Activated CD8-positive, alpha-beta T cell treated with anti-CD3 and anti-CD28 coated beads, Interleukin-2, amount 10 ng/mL, durations not matched to agents 7 days and 5 days (primary cell): ENCODE measurements around the gene PI4KA. TPM values are rescaled to one million over a fixed set of nuclear protein-coding genes. Genes with fewer than 3 reads are reported as not detected.
A peak's percentile ranks its signal among the peaks of the same experiment; 100 is the strongest.

Experiments used
- ATAC-seq: fragments of 150-1000 bp; cut with Tn5 transposase; one replicate; pipeline ENCODE4 v1.10.0; 2021; ENCODE audit warnings: moderate library complexity
- CTCF ChIA-PET: fragments of 350-600 bp; sonication (Branson Sonifier 250); formaldehyde crosslinking; loops from one replicate; lab custom pipeline; 2021; ENCODE audit warnings: antibody characterized with exemption; lab: Charles Lee
- POLR2A ChIA-PET: fragments of 350-600 bp; sonication (Branson Sonifier 250); formaldehyde crosslinking; loops from one replicate; lab custom pipeline; 2021; ENCODE audit warnings: antibody characterized with exemption; lab: Charles Lee
- DNase-seq: peaks from one replicate; pipeline ENCODE4 v3.0.0-alpha.2; 2020
- H3K27ac Mint-ChIP-seq: one replicate; pipeline ENCODE4 v1.8.0; 2021; ENCODE audit warnings: mild to moderate bottlenecking, mixed read lengths
- H3K27me3 Mint-ChIP-seq: one replicate; pipeline ENCODE4 v1.8.0; 2021; ENCODE audit warnings: low read depth, mixed read lengths
- H3K36me3 Mint-ChIP-seq: one replicate; pipeline ENCODE4 v1.8.0; 2021; ENCODE audit warnings: low read depth, mixed read lengths
- H3K4me1 Mint-ChIP-seq: one replicate; pipeline ENCODE4 v1.8.0; 2021; ENCODE audit warnings: low read depth, mixed read lengths
- H3K4me3 Mint-ChIP-seq: one replicate; pipeline ENCODE4 v1.8.0; 2021; ENCODE audit warnings: mild to moderate bottlenecking, mixed read lengths
- H3K9me3 Mint-ChIP-seq: one replicate; pipeline ENCODE4 v1.8.0; 2022; ENCODE audit warnings: mixed read lengths; ENCODE audit not compliant: insufficient read depth
- total RNA-seq, 2 experiments: library from RNA; stranded (reverse); gene quantifications; one replicate each; pipeline ENCODE4 v1.2.3, GENCODE V29; 2021

The PI4KA gene
- total RNA-seq, 2 experiments from 2014 or later, result 112 to 120 TPM

DNA sequence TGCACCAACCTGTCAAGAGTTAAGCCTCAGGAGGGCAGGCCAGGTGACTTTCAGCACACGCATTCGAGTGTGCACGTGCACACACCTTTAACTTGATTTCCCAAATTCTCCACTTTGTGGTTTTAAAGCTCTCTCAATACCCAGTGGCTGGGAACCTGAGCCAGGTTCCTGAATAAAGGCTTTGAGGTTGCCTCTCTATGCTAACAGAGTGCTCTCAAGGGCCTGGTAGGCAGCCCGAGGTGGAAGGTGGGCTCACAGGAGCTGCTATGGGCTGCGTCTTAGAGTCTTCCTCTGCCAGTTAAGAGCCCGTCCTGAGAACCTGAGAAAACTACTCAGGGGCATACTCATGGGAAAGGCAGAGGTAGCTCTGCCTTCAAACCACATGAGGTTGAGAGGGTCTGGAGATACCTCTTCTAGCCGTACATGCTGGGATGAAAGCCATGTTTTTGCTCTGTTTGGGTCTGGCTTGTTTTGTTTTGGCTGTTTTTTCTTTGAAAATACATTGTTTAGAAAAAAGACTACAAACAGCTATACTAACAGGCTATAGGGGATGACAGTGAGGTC lies 96.3 kb downstream of the PI4KA start:
- CTCF ChIA-PET, result interaction anchor here (1.0 kb wide), 1 partner anchor 21 kb away, joined by 4 read pairs; no protein-coding TSS in a partner anchor
- POLR2A ChIA-PET, result no interaction called here
- no peak overlapping the region for H3K4me3 Mint-ChIP-seq

DNA sequence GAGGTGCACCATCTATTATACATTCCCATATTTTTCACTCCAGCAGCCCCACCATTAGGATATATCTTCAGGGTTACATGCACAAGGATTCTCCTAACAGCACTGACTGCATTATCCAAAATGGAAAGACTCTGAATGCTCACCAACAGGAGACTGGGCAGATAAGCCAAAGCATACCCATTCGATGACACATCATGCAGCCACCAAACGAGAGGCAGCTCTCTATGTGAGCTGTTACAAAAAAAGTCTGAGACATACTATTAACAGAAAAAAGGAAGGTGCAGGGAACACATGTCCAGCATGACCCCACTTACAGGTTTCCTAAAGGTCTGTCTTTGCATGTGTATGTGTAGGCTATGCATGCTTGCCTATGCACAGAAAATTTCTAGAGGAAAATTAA lies 97.1 kb downstream of the PI4KA start:
- CTCF ChIA-PET, result interaction anchor here (1.3 kb wide), 1 partner anchor 23 kb away, joined by 4 read pairs; no protein-coding TSS in a partner anchor
- H3K9me3 Mint-ChIP-seq, result no peaks in the 10 kb centered on the region

More for the DNA sequence above, 96.3 kb downstream of the PI4KA start:
- H3K9me3 Mint-ChIP-seq, result no peaks in the 10 kb centered on the region
- H3K27ac Mint-ChIP-seq, result no peak overlapping the region
- peaks cover 24% of the 10 kb centered on the region for H3K36me3 Mint-ChIP-seq
- ATAC-seq (no peak), DNase-seq (no peak)
- no peaks in the 10 kb centered on the region for H3K4me1 Mint-ChIP-seq
- no peaks in the 10 kb centered on the region for H3K27me3 Mint-ChIP-seq

DNA sequence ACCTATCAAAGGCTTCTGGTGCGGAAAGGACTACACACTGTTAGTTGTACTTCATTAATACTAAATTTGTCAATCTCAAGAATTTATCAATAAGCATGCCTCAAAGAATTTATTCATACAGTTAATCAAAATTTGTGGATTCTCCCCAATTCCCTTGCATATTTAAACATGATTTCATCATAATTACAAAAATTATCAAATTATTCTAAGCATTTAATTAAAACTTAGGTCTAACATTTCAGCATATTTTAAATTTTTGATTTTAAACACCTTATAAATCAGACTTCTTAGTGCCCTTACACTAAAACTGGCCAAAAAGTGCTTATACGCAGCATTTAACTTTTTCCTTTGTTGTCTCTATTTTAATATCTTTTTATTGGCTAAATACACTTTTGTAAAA lies 98.5 kb downstream of the PI4KA start:
- Mint-ChIP-seq H3K4me3 (no peak overlapping the region), H3K27me3 (no peaks in the 10 kb centered on the region), H3K27ac (no peak overlapping the region), H3K9me3 (no peaks in the 10 kb centered on the region), H3K4me1 (no peaks in the 10 kb centered on the region), H3K36me3 (peaks cover 29% of the 10 kb centered on the region)
- ChIA-PET CTCF (no interaction called here), POLR2A (no interaction called here)
- ATAC-seq, result no peak
- DNase-seq, result no peak

More for the DNA sequence above, 97.1 kb downstream of the PI4KA start:
- DNase-seq (no peak), ATAC-seq (no peak)
- POLR2A ChIA-PET, result interaction anchor here (0.6 kb wide), 1 partner anchor 18 kb away, joined by 3 read pairs; no protein-coding TSS in a partner anchor
- Mint-ChIP-seq H3K27me3 (no peaks in the 10 kb centered on the region), H3K27ac (no peak overlapping the region), H3K4me3 (no peak overlapping the region), H3K4me1 (no peaks in the 10 kb centered on the region), H3K36me3 (peaks cover 26% of the 10 kb centered on the region)

DNA sequence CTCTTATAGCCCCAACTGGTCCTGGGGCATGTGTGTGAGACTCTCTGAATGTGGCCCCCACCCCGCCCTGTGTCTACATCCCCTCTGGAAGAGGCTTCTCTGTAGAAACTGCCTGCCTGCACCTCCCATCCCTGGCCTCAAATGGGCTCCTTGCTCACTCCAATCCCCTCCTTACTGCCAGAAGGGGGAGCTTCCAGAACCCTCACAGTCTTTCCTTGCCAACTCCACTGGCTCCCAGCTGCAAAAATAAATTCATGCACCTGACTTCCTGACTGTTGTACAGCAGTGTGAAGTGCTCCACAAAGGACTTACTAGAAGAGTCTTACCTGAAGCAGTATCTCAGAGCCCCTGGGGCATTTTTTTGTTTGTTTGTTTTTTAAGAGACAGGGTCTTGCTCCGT lies 99.9 kb downstream of the PI4KA start:
- POLR2A ChIA-PET, result interaction anchor here (0.5 kb wide), 1 partner anchor 1696 kb away, joined by 3 read pairs; no protein-coding TSS in a partner anchor
- ATAC-seq (no peak), DNase-seq (no peak)
- CTCF ChIA-PET, result interaction anchor here (3.1 kb wide), 1 partner anchor 17 kb away, joined by 12 read pairs; no protein-coding TSS in a partner anchor
- Mint-ChIP-seq H3K4me3 (no peak overlapping the region), H3K4me1 (no peaks in the 10 kb centered on the region), H3K36me3 (peaks cover 21% of the 10 kb centered on the region), H3K9me3 (no peaks in the 10 kb centered on the region), H3K27me3 (no peaks in the 10 kb centered on the region), H3K27ac (no peak overlapping the region)

DNA sequence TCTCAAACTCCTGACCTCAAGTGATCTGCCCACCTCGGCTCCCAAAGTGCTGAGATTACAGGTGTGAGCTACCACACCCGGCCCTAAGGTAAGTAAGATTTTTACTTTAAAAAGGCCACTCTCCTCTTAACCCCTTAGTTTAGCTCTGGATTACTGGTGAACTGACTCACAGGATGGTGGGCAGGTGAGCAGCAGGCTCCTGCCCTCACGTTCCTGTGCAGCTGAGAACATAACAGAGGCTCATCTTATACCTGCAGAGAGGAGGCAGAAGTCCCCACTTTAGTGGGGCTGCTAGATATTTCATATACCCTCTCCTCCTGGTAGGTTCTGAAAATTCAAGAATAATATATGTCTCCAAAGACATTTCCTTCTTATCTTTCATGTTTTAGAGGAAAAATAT lies 101.8 kb downstream of the PI4KA start:
- ChIA-PET POLR2A (interaction anchor here (0.6 kb wide), 1 partner anchor 1058 kb away, joined by 7 read pairs; no protein-coding TSS in a partner anchor), CTCF (interaction anchor here (1.8 to 3.1 kb wide), 2 partner anchors 15 to 27 kb away, joined by 7 to 12 read pairs; no protein-coding TSS in a partner anchor)
- H3K27ac Mint-ChIP-seq, result no peak overlapping the region
- H3K4me1 Mint-ChIP-seq, result no peaks in the 10 kb centered on the region
- no peaks in the 10 kb centered on the region for H3K27me3 Mint-ChIP-seq
- no peak overlapping the region for H3K4me3 Mint-ChIP-seq
- no peaks in the 10 kb centered on the region for H3K9me3 Mint-ChIP-seq
- peaks cover 17% of the 10 kb centered on the region for H3K36me3 Mint-ChIP-seq
- DNase-seq (no peak), ATAC-seq (no peak)

DNA sequence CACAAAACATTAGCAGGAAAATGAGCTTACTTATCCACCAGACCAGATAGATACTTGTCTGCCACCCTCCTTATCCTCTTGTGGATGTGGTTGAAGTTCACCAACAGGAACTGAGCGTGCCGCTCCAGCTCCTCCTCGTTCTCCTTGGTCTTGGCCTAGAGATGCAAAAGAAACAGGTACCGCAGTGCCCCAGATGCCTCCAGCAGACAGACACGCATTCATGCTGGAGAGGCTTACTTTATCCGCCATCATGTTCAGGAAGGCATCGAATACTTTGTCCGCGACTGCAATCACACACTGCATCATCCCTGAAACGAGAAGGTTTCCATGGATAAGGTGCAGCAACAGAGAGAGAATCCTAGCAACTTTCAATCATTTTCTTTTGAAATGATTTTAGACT lies 105.7 kb downstream of the PI4KA start:
- ATAC-seq, result no peak
- H3K27ac Mint-ChIP-seq, result no peak overlapping the region
- POLR2A ChIA-PET, result no interaction called here
- no peaks in the 10 kb centered on the region for H3K27me3 Mint-ChIP-seq
- peaks cover 15% of the 10 kb centered on the region for H3K36me3 Mint-ChIP-seq
- H3K9me3 Mint-ChIP-seq, result no peaks in the 10 kb centered on the region
- CTCF ChIA-PET, result interaction anchor here (3.1 kb wide), 1 partner anchor 11 kb away, joined by 18 read pairs; no protein-coding TSS in a partner anchor
- no peak for DNase-seq
- H3K4me3 Mint-ChIP-seq, result no peak overlapping the region
- H3K4me1 Mint-ChIP-seq, result peaks cover 8% of the 10 kb centered on the region

DNA sequence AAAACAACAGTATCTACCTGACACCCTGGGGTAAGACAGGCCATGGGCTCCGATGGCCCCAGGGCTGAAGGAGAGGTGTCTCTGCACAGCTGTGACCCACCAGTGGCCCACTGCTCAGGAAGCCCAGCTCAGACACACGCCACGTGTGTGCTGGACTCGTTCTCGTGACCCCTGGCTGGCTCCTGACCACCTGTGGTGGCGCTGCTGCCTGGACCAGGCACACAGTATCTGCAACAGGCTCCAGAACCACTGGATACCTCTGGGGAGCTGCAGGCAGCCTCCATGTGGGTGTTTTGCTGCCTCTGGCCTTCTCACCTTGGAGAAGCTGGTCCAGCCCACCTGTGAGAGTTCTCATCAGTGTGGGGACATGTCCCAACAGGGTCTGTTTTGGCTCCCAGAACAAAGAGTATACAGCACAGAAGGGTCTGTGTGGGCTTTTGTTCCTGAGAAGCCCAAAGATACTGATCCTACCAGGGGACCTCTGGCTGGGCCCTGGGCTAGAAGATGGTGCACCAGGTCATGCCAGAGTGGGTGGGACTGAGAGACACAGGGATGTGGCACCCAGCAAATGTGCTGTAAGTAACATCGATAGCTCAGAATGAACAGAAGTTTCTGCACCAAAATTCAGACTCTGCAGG lies 106.4 kb downstream of the PI4KA start:
- ChIA-PET CTCF (interaction anchor here (3.1 kb wide), 1 partner anchor 11 kb away, joined by 18 read pairs; no protein-coding TSS in a partner anchor), POLR2A (interaction anchor here (0.6 kb wide), 1 partner anchor 152 kb away, joined by 3 read pairs; no protein-coding TSS in a partner anchor)
- peaks cover 15% of the 10 kb centered on the region for H3K36me3 Mint-ChIP-seq
- H3K9me3 Mint-ChIP-seq, result no peaks in the 10 kb centered on the region
- H3K4me1 Mint-ChIP-seq, result peaks cover 8% of the 10 kb centered on the region
- no peak overlapping the region for H3K27ac Mint-ChIP-seq
- no peak overlapping the region for H3K4me3 Mint-ChIP-seq
- DNase-seq (no peak), ATAC-seq (no peak)
- no peaks in the 10 kb centered on the region for H3K27me3 Mint-ChIP-seq

DNA sequence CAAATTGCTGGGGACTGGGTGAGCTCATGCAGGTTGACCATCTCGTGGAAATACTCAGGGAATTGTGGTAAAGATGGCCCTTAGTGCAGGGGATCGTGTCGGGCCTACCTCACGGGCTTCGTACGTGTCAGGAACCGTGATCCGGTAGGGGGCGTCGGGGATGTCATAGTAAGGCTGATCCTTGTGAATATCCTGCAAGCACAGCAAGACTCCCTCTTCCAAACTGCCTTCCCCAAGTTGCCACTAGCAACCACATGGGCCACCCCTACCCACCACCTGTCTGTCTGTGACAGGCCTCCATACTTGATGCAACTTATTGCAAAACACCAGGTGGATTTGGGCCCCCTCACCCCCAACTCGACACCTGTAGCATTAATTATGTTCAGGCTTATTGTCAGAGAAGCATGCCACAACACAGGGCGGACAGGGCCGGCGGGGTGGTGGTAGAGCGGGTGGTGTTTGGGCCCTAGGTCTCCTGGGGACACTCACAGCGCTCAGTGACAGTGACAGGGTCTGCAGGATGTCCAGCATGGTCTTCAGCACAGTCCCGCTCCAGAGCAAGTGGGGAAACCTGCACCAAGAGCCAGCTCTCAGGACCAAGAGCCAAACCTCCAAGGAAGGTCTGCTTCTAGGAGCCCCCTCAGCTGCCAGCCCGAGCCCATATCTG lies 107.3 kb downstream of the PI4KA start:
- ATAC-seq (no peak), DNase-seq (no peak)
- Mint-ChIP-seq H3K36me3 (peaks cover 22% of the 10 kb centered on the region), H3K4me3 (no peak overlapping the region), H3K27me3 (no peaks in the 10 kb centered on the region), H3K4me1 (peaks cover 8% of the 10 kb centered on the region), H3K9me3 (no peaks in the 10 kb centered on the region), H3K27ac (no peak overlapping the region)
- CTCF ChIA-PET, result interaction anchor here (3.1 kb wide), 1 partner anchor 10 kb away, joined by 18 read pairs; no protein-coding TSS in a partner anchor
- POLR2A ChIA-PET, result no interaction called here

DNA sequence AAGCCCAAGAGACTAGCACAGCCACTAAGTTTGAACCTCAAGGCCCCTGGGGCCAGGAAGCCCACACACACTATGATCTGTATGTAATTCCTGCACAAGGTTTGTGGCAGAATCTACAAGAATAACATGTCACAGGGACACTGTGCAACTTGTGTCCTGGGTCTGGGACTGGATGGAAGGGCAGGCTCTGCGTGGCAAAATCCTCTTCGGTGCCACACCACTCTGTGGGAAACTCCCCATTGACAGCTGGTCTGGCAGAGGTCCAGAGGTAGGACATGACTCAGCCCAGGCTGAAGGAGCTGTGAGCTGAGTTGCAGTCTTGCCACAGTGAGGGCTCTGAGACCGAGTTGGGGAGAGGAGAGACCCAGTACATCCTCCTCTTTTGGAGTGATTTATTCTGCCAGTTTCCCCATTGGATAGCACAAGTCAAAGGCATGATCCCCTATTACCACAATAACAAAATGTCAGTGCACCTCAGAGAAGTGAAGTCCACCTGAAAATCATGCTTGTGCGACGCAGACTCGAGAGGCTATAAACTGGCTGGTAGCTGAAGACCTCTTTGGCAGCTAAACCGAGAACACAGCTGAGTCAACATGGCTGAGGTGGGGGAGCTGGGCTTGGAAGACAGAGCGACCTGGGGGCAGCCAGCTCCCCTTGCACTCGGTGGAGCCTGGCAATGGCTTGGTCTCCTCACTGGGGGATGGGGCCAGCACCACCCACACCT lies 108.0 kb downstream of the PI4KA start:
- DNase-seq, result no peak
- Mint-ChIP-seq H3K9me3 (no peaks in the 10 kb centered on the region), H3K27me3 (no peaks in the 10 kb centered on the region), H3K27ac (peak overlapping the region; percentile 33), H3K4me1 (peaks cover 8% of the 10 kb centered on the region), H3K4me3 (no peak overlapping the region), H3K36me3 (peaks cover 20% of the 10 kb centered on the region)
- ChIA-PET CTCF (interaction anchor here (3.1 kb wide), 1 partner anchor 9 kb away, joined by 18 read pairs; no protein-coding TSS in a partner anchor), POLR2A (no interaction called here)
- no peak for ATAC-seq

DNA sequence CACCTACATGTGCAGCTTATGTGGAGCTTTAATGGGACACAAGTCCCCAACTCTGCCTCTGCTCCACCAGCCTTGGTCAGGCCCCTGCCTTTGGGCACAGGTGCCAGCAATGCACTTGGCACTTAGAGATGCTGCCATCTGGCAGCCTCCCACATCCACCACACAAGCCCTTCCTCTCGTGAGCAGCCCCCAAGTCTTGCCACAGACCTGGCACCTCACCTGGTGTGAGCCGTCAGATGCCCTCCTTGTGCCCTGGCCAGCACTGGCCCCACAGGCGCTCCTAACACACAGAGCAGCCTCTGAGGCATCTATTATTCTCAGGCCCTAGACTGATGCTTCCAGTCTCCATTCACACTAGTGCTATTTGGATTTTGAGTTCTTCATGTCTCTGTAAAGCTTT lies 109.2 kb downstream of the PI4KA start:
- CTCF ChIA-PET, result interaction anchor here (1.0 to 3.1 kb wide), 2 partner anchors 8 to 15 kb away, joined by 4 to 18 read pairs; no protein-coding TSS in a partner anchor
- POLR2A ChIA-PET, result no interaction called here

More for the DNA sequence above, 109.2 kb downstream of the PI4KA start:
- H3K27ac Mint-ChIP-seq, result peak overlapping the region; percentile 27
- no peaks in the 10 kb centered on the region for H3K27me3 Mint-ChIP-seq
- peaks cover 8% of the 10 kb centered on the region for H3K4me1 Mint-ChIP-seq
- no peak for ATAC-seq
- H3K9me3 Mint-ChIP-seq, result no peaks in the 10 kb centered on the region
- DNase-seq, result no peak
- no peak overlapping the region for H3K4me3 Mint-ChIP-seq
- peaks cover 24% of the 10 kb centered on the region for H3K36me3 Mint-ChIP-seq
